HG03097 (cell line): ENCODE results near the gene PITPNM2.

Source experiments
- ATAC-seq: cut with Tn5 transposase; IDR thresholded peaks from one replicate; pipeline ENCODE4 v1.9.1; 2021; ENCODE audit not compliant: unreplicated experiment, low FRiP score

The PITPNM2 gene

DNA sequence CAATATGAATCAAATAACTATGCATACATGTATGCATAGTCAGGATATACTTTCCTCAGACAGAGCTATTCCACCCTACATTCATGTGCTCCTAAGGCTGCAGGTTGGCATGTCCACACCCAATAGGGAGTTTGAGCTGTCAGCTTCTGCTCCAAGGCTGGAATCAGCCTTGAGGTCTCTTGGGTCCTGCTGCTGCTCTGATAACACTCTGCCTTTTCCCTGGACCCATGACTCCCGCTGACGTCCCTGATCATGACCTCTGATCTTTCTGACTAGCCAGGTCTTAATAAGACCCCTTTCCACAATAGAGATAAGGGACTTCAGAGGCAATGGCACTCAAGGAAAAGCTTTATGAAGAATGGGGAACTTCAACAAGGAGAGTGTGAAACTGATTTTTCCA, 5.7 kb downstream of the PITPNM2 start:
- no peak for ATAC-seq

DNA sequence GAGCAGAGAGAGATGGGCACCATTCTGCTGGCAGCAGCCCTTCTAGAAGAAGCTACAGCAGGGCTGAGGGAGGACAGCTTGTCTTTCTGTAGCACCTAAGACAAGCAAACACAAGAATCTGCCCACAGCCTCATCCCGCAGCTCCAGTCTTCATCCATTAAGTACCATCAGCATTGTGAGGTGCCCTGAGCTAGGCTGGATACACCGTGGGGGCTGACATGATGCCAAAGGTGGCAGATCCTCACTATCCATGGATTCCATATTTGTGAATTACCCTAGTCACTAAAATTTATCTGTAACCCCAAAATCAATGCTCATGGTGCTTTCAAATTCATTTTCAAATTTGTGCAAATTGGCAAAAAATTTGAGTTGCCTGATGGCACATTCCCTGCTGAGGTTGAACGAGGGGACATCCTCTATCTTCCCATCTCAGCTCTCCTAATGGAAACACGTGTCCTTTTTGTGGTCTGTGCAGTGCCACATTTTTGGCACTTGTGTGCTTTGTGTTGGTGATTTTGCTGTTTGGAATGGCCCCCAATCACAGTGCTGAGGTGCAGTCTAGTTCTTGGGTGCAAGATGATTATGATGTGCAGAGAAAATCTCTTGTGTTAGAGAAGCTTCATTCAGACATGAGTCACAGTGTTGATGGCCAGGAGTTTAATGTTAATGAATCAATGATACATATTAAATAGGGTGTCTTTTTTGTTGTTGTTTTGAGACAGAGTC, 7.0 kb downstream of the PITPNM2 start:
- ATAC-seq = no peak

GRCh38 chr12:123142921-123143735, 7.8 kb downstream of the PITPNM2 start:
- no peak for ATAC-seq

DNA sequence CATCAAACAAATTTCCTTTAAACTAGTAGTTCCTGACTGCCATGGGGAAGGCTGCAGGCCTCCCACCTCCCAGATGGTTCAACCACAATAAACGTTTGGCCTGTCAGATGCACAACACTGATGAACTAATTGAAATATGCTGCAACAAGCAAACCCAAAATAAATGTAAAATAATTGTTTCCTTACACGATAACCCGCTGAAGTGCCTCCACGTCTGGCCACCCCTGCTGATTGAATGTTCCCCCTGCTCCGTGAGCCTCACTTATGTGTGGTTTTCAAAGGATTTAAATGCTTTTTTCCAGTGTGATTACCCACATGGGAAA, 8.4 kb downstream of the PITPNM2 start:
- ATAC-seq = no peak

- no peak for ATAC-seq
These were observed 9.0 kb downstream of the PITPNM2 start for GRCh38 chr12:123141615-123142517.

DNA sequence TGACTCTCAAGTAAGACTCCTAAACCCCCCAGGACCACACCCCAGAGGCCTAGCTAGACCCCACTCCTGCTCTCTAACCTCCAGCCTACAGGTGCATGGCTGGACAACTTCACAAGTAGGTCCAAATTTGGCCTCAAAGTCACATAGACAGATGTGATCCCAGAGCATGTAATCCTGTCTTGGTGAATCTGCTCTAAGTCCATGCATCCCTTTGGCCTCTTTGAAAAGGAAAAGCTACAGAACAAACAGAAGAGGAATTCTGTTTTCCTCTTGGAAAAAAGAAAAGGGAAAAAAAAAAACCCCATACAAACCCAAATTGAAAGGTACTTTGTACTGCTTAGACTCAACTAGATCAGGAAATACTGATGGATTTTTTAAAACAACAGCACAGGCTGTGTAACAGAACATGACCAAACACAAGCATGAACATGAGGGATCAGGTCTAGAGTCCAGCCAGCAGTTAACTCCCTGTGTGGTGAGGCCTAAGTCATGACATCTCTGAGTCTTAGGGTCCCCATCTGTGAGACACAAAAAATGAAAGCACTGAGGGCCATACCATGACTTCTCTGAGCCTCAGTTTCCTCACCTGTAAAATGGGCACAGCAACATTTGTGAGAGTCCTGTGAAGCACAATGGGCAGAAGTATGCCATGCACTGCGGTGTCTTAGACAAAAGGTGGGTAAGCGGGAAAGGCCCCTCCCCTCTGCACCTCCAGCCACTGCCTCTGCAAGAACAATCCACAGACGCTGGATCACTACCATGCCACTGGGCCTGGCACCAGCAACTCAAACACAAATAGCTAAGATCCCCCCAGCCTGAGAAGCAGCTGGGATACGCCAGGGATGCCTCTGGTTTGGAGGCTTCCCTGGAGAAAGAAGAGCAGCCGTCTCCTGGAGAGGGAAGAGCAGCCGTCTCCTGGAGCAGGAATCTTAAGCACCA, 9.9 kb downstream of the PITPNM2 start:
- ATAC-seq = no peak

DNA sequence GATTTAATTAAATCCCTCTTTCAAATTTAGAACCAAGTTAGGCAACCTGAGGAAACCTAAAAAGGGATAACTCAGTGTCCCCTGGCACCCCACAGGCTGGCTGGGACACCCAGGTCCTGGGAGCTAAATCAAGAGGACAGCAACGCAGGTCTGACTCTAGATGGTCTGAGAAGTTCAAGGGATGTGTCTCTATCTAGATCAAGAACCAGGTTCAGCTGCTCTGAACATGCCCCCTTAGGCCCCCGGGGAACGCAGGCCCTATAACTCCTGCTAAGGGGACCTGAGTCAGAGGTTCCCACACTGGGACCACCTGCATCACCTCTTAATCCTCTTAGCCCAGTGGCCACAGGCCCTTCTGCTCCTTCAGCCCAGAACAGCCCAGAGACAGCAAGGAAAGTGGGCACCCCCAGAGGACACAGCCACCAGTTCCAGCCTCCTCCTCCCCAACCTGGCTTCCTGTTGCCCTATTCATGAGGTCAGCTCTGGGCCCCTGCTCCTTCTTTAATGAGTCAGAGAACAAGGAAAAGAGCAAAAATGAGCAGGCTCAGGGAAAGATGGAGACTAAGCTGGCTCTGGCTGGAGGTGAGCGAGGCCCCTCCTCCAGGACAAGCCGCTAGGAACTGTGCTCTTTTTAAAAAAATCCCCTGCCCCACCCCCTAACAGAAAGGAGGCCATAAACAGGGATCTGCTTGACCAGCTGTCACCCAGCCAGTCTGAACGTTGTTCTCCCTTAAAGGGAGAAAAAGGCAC, 10.8 kb downstream of the PITPNM2 start:
- no peak for ATAC-seq

- no peak for ATAC-seq
These were observed 15.2 kb downstream of the PITPNM2 start for GRCh38 chr12:123135688-123136087.

DNA sequence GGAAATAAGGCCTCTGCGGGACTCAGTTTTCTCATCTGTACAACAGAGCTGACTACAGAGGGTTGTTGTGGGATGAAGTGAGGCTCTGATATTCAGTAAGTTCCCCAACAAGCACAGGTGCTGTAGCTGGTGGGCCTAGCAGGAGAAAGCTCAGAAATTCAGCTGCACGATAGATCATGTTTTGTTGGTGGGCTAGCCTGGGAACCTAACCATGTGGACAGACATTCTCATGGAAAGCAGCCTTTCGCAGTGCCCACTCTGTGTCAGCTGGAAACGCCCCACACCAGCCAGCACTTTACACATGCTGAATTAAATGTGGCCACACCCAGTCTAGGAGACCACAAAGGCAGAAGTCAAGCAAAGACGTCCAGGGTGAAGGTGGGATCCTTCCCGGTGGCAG, 16.1 kb downstream of the PITPNM2 start:
- ATAC-seq = no peak

GRCh38 chr12:123134271-123134671, 16.6 kb downstream of the PITPNM2 start:
- no peak for ATAC-seq

DNA sequence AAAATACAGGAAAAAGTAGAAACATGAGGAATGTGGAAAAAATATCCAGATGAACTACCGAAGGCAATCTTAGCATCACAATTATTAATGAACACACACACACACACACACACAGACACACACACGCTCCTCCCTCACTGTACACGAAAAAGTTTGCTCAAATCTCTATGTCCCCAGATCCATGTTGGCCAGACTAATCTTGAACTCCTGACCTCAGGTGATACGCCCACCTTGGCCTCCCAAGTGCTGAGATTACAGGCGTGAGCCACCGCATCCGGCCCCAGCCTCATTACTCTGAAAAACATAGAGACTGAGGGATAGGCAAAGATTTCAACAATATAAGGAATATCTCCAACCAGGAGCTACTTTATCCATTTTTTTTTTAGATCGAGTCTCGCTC, 17.2 kb downstream of the PITPNM2 start:
- ATAC-seq = no peak

GRCh38 chr12:123132951-123133619, 17.8 kb downstream of the PITPNM2 start:
- ATAC-seq = no peak

DNA sequence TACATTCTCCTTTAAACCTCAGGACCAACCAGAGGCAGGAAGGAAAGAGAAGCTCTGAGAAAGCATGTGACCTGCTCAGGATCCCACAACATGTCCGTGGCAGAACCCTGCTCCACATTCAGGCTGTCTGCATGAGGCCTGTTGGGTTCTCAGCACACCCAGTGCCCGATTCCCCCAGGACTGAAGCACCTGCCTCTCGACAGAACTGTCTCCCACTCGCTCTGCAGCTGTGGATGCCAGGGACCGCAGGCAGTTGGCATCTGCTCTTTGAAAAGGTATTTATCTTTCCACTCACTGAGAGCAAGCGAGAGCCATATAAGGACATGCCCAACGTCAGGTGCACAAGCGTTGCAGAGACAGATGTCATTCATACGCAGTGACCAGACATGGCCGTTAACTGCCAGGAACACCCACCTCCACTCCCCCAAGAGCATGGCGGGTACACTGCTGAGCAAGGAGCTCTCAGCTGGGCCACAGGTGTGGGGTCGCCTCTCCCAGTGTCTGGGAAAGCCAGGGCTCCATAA, 18.9 kb downstream of the PITPNM2 start:
- ATAC-seq = no peak

- ATAC-seq = no peak
These were observed 19.5 kb downstream of the PITPNM2 start for GRCh38 chr12:123131291-123131832.

DNA sequence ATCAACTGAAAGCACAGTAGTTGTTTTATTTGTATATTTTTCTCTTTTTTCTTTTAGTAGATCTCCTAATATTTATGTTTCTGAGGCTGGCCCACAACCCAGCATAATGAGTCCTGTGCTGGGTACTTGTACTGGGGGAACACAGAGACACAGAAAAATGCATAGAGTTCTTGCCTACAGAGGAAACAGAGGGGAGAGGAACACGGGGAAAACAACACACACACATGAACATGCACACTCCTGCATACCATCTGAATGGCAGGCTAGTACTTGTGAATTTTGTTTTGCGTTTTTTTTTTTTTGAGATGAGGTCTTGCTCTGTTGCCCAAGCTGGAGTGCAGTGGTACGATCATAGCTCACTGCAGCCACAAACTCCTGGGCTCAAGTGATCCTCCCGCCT, 21.3 kb downstream of the PITPNM2 start:
- ATAC-seq = no peak

DNA sequence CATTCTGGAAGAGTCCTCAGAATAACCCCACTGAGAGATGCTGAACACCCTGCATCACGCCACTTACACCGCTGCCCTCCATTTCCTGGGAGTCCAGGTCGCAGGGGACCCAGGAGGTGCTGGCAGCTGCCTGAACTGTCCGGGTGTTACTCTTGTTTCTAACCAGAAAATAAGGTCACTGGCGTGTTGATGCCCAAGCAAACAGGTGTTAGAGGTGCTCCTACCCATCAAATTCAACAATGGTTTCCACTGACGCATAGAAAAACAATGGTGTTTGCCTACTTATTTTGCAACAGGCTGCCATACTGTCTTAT, 23.8 kb downstream of the PITPNM2 start:
- ATAC-seq = no peak

GRCh38 chr12:123126294-123127181, 24.4 kb downstream of the PITPNM2 start:
- ATAC-seq = no peak

GRCh38 chr12:123122626-123123025, 28.3 kb downstream of the PITPNM2 start:
- no peak for ATAC-seq
